ACHN (cell line): ENCODE measurements around the gene RAD21L1.
"Not testable (repeated sequence)": the region's sequence is repeated elsewhere in the genome, so short reads cannot be mapped to it uniquely, and the experiment has no call there.

ENCODE experiments used
- DNase-seq: peaks from one replicate; pipeline ENCODE4 v3.0.0-alpha.2; 2015
- in situ Hi-C: cut with HindIII; loops from 2 replicates; pipeline ENCODE4 v1.10.0; 2017; ENCODE audit warnings: low sequenced_read_pairs, low pct_ligation_motif_present, low pct_unique_long_range_greater_than_20kb

The RAD21L1 gene

GRCh38 chr20:1216527-1217427 lies 9.1 kb upstream of the RAD21L1 start:
- DNase-seq, in situ Hi-C loops: not testable (repeated sequence)

DNA sequence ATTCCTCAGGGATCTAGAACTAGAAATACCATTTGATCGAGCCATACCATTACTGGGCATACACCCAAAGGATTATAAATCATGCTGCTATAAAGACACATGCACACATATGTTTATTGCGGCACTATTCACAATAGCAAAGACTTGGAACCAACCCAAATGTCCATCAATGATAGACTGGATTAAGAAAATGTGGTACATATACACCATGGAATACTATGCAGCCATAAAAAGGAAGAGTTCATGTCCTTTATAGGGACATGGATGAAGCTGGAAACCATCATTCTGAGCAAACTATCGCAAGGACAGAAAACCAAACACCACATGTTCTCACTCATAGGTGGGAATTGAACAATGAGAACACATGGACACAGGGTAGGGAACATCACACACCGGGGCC lies 3.1 kb upstream of the RAD21L1 start:
- in situ Hi-C loops, DNase-seq: not testable (repeated sequence)

DNA sequence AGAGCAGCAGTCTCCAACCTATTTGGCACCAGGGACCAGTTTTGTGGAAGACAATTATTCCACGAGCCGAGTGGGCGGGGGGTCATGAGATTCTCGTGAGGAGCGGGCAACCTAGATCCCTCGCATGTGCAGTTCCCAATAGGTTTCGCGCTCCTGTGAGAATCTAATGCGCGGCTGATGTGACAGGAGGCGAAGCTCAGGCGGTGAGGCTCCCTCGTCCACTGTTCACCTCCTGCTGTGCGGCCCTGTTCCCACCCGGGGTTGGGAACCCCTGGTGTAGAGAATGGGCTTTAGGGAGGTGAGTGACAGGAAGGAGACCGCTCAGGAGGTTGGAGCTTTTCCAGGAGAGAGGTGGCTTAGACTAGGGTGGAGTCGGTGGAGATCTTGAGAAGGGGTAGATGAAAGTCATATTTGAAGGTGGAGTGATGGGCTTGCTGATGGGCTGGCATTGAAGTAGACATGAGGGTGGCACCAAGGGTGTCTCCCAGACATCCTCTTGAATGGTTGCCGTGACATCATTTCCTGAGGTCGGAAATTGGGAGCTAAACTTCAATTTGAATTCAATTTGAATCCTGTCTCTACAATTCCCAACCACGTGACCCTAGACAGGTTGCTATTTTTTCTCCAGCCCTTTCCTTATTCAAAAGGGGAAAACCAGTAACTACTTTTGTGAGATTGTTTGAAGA lies 1.5 kb upstream of the RAD21L1 start:
- DNase-seq = no peak
- in situ Hi-C loops = no loop called here

DNA sequence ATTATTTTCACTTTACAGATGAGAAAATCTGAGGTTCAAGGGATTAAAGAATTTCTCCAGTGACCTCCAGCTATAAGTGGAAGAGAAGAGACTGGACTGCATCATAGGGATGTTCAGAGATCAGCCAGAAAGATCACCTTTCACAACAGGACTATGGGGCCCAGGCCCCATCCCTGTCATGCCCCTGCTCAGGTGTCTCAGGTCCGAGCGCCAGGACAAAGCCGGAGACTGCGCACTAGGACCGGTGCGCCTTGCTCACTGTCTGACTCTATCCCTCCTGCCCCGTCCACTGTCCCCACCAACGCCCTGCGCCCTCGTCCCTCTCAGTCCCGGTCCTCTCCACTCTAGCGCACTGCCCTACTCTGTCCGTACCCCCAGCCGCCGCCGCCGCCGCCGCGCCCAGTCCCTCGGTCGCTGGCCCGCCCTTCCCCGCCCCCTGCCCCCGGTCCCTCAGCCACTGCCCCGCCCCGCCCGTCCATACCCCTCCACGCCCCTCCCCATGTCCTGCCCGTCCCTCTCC lies 521 bp upstream of the RAD21L1 start:
- peak; percentile 24 for DNase-seq
- in situ Hi-C loops = no loop called here

- in situ Hi-C loops = no loop called here
These were observed 3.7 kb downstream of the RAD21L1 start for GRCh38 chr20:1229541-1229940.

DNA sequence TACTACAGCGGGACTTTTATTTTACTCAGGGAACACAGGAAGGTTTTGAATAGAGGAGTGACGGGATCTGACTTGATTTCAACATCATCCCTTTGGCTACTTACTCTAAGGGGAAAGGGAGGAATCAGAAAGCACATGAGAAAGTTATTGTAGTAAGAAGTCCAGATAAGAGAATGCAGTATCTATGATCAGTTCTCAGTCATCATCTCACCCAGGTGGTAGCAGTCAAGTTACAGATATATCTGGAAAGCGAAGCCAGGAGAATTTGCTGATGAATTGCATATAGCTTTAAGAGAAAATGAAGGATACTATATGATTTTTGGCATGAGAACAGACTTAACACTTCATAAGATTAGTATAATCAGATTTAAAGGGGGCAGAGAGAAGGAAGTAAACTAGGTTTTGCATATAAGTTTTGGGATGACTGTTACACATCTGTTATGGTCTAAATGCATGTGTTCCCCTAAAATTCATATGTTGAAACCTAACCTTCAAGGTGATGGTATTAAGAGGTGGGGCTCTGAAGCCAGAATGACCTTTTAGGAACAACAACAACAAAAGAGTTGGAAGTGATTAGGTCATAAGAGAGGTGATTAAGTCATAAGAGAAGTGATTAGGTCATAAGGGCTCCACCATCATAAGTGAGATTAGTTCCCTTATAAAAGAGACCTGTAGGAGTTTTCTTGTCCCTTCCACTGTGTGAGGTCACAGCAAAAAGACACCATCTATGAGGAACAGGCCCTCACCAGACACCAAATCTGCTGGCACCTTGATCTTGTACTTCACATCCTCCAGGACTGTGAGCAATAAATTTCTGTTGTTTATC lies 6.7 kb downstream of the RAD21L1 start:
- in situ Hi-C loops = no loop called here
- no peak for DNase-seq

More at GRCh38 chr20:1229541-1229940, 3.7 kb downstream of the RAD21L1 start:
- no peak for DNase-seq

DNA sequence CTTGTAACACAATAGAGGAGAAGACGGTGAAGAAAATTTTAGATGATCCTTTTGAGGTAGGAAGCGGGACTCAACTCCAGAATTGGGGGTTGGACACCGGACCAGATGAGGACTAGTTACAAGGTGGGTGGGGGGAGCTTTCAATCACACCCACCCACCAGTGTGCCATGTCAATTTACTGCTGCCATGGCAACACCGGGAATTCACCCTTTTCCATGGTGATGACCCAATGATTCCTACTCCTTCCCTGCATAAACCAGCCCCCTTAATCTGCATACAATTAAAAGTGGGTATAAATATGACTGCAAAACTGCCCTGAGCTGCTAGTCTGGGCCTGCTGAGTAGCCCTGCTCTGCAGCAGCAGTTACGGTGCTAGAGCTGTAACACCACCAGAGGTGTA lies 14.7 kb downstream of the RAD21L1 start:
- DNase-seq = no peak
- in situ Hi-C loops = no loop called here

DNA sequence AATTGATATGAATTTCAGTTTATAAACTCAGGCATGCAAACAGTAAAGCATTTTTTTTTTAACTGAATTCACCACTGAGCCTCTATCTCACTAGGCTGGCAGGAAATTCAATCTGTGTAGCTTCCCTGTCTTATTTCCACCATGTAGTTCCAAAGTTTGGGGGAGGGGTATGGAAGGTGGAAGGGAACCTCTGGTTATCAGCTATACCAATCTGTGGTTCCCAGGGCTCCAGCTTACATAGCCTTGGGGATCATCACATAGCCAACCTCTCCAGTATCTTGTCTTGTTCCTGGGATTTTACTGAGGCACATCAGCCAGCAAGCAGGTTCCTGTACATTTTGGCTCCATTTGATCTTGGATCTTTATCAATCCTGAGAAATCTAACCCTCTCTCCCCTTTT lies 15.6 kb downstream of the RAD21L1 start:
- in situ Hi-C loops = no loop called here

DNA sequence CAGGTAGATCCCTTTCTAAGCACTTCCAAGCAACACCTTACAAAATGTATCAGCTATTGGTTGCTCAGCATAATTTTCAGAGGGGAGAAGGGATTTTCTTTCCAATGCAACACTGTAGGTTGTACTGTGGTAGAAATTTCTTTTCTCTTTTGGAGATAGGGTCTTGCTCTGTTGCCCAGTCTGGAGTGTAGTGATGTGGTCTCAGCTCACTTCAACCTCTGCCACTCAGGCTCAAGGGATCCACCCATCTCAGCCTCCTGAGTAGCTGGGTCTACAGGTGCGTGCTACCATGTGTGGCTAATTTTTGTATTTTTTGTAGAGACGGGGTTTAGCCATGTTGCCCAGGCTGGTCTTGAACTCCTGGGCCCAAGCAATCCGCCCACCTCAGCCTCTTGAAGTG lies 16.3 kb downstream of the RAD21L1 start:
- no peak for DNase-seq
- in situ Hi-C loops = no loop called here

More for the DNA sequence above, 15.6 kb downstream of the RAD21L1 start:
- DNase-seq = peak; percentile 6

GRCh38 chr20:1242530-1242929 lies 16.7 kb downstream of the RAD21L1 start:
- peak; percentile 92 for DNase-seq

DNA sequence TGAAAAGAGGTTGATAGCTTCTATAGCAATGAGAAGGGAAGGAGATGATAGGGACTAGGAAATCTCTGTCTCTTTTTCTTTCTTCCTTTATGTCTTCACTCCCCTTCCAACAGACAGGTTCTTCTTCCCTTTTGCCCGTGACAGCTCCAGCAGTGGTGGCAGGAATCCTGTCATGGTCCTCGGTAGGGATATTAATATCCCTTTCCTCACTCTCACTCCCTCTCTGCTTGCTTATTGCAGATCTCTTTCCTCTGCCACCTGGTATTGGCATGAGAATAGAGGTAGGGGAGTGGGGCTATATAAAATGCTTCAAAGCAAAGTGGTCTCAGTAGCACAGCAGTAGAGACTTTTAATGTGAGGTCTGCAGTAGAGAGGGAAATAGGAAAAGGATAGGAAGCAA lies 19.7 kb downstream of the RAD21L1 start:
- DNase-seq = no peak
- in situ Hi-C loops = no loop called here

More at GRCh38 chr20:1242530-1242929, 16.7 kb downstream of the RAD21L1 start:
- in situ Hi-C loops = no loop called here

- no peak for DNase-seq
- in situ Hi-C loops = no loop called here
These were observed 21.8 kb downstream of the RAD21L1 start for GRCh38 chr20:1247689-1248088.

DNA sequence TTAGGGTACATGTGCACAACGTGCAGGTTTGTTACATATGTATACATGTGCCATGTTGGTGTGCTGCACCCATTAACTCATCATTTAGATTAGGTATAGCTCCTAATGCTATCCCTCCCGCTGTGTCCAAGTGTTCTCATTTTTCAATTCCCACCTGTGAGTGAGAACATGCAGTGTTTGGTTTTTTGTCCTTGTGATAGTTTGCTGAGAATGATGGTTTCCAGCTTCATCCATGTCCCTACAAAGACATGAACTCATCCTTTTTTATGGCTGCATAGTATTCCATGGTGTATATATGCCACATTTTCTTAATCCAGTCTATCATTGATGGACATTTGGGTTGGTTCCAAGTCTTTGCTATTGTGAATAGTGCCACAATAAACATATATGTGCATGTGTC lies 24.4 kb downstream of the RAD21L1 start:
- DNase-seq, in situ Hi-C loops: not testable (repeated sequence)

DNA sequence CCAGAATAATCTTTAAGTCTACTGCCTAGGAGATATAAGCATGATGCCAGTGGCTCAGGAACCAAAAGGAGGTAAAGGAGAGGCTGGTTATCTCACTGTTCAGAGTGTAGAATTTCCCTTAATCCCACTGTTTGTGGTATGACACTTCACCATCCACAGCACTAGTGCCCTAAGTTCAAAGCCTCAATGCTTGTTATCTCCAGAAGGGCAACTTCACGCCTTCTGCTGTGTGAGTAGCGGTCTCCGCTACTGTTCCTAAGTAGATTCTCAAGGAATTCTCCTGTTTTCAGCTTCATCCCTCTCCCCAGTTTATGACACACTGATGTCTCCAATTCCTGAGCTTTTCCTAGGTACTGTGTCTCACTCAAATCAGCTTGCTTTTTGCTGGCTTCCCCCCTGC lies 26.6 kb downstream of the RAD21L1 start:
- in situ Hi-C loops = no loop called here
- DNase-seq = no peak

DNA sequence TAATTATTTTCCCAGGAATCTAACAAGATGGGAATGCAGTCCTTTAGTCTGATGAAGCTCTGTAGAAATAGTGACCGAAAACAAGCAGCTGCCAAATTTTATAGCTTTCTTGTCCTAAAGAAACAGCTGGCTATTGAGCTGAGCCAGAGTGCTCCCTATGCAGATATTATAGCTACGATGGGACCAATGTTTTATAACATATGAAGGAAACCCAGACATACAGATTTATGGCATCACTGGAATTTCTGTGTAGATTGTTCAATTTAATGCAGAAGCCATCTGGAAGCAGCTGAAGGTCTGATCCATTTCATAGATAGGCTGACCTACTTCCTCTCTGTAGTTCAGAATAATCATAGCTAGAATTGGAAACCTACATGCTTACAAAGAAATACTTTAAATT lies 28.4 kb downstream of the RAD21L1 start:
- in situ Hi-C loops = no loop called here
- DNase-seq = no peak

DNA sequence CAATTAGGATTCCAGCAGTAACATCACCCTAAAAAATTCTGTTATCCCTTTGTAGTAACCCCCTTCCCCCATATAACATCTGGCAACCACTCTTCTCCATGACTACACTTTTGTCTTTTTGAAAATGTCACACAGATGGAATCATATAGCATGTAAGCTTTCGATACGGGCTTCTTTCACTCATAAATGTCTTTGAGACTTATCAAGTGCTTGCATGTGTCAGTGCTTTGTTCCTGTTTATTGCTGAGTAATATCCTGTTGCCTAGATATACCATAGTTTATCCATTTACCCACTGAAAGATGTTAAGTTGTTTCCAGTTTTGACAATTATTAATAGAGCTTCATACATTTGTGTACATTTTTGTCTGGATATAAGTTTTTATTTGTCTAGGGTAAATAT lies 29.8 kb downstream of the RAD21L1 start:
- in situ Hi-C loops = no loop called here

GRCh38 chr20:1263853-1264252 lies 38.0 kb downstream of the RAD21L1 start:
- in situ Hi-C loops = no loop called here
- DNase-seq = peak; percentile 22

More for the DNA sequence above, 29.8 kb downstream of the RAD21L1 start:
- DNase-seq = no peak

GRCh38 chr20:1264727-1265126 lies 38.9 kb downstream of the RAD21L1 start:
- DNase-seq = no peak
- in situ Hi-C loops = no loop called here
